ENCODE measurements around the gene BMPR1B. TPM values are rescaled to one million over a fixed set of nuclear protein-coding genes. Genes with fewer than 3 reads are reported as not detected.

The BMPR1B gene
- total and polyA plus RNA-seq, 10 donors = 0.12 to 2.4 (median 1.2) TPM

DNA sequence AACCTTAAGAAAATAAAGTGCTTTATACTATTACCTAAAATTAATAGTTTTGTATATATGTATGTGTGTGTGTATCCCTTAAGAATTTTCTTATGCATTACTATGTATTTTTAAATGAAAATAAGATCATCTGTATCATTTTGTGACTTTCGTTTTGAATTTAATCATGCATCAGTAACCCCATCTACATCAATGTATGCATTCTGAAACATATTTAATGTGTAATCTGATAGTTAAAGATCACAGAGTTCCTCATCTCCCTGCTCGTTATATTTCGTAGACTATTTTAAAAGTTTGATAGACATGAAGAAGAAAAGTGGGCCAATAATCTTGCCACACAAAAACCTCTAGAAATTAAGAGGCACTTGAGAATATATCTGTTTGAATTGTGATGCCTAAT, 7.4 kb downstream of the BMPR1B start:
- no peak overlapping the region for H3K4me3 ChIP-seq
- TF ChIP-seq POLR2A (IDR thresholded peaks at IDR 0.05) = no peak
- TF ChIP-seq, protein P1, sequence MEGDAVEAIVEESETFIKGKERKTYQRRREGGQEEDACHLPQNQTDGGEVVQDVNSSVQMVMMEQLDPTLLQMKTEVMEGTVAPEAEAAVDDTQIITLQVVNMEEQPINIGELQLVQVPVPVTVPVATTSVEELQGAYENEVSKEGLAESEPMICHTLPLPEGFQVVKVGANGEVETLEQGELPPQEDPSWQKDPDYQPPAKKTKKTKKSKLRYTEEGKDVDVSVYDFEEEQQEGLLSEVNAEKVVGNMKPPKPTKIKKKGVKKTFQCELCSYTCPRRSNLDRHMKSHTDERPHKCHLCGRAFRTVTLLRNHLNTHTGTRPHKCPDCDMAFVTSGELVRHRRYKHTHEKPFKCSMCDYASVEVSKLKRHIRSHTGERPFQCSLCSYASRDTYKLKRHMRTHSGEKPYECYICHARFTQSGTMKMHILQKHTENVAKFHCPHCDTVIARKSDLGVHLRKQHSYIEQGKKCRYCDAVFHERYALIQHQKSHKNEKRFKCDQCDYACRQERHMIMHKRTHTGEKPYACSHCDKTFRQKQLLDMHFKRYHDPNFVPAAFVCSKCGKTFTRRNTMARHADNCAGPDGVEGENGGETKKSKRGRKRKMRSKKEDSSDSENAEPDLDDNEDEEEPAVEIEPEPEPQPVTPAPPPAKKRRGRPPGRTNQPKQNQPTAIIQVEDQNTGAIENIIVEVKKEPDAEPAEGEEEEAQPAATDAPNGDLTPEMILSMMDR (IDR thresholded peaks at IDR 0.05 in 8 of 11, conservative IDR thresholded peaks at IDR 0.05 in 3 of 11) = no peak
- no peak for TF ChIP-seq POLR2AphosphoS5 (IDR thresholded peaks at IDR 0.05)
- WGBS, 5 donors = 72 to 87% (median 76%) methylated on average over 3 of the region's 3 CpGs

DNA sequence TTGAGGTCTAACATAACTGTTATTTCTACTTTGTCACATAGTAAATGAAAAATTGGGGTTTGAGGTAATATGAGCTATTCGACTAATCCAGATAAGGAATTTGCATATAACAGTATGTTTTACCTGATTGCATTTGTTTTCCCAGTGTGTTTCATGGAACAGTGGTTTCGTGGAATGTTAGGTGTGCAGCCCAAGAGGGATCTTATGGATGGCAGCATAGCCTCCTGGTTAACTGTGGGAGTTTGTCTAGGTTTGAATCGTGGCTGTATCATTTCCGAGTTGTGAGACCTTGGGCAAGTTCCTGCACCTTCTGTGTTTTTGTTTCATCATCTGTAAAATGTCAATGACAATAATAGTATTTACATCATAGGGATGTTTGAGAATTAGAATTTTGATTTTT, 7.9 kb downstream of the BMPR1B start:
- no peak for TF ChIP-seq POLR2A (IDR thresholded peaks at IDR 0.05)
- TF ChIP-seq POLR2AphosphoS5 (IDR thresholded peaks at IDR 0.05) = no peak
- TF ChIP-seq, protein P1 (IDR thresholded peaks at IDR 0.05 in 8 of 11, conservative IDR thresholded peaks at IDR 0.05 in 3 of 11) = no peak
- Histone ChIP-seq H3K4me1 (no peaks in the 10 kb centered on the region), H3K27ac (no peak overlapping the region), H3K36me3 (no peaks in the 10 kb centered on the region), H3K4me3 (no peak overlapping the region), H3K9me3 (no peaks in the 10 kb centered on the region), H3K27me3 (replicated peaks in 1 of 7) (peaks cover 0 to 18% (median 0%) of the 10 kb centered on the region in 7 donors)
- DNase-seq = no peak
- WGBS, 5 donors = 48 to 78% (median 54%) methylated on average over 4 of the region's 4 CpGs
- intact Hi-C loops (cut with DNase I; ENCODE audit: low total_unique reads) = no loop called here

More for the DNA sequence above, 7.4 kb downstream of the BMPR1B start:
- intact Hi-C loops (cut with DNase I; ENCODE audit: low total_unique reads) = no loop called here
- DNase-seq = no peak
- Histone ChIP-seq H3K36me3 (no peaks in the 10 kb centered on the region), H3K27ac (no peak overlapping the region), H3K4me1 (no peaks in the 10 kb centered on the region), H3K9me3 (no peaks in the 10 kb centered on the region), H3K27me3 (replicated peaks in 1 of 7) (peaks cover 0 to 23% (median 3%) of the 10 kb centered on the region in 7 donors)

DNA sequence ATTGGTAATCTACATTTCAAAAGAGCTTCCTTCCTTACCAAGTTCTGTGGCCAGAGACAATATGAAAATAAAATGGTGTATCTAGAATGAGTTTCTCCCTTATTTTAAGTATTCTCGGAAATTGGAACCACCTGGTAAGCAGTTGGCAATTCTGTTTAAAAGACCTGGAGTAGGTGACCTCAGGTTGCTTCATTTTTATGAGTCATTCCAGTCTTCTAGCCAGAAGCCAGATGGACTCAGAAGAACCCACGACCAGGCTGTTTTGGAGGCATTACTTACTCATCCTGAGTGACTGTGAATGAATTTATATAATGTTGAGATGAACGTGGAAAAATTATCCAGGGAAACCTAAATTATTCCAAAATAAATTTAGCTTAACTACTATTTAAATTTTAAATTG, 9.1 kb downstream of the BMPR1B start:
- intact Hi-C loops (cut with DNase I; ENCODE audit: low total_unique reads) = no loop called here
- no peak for TF ChIP-seq POLR2AphosphoS5 (IDR thresholded peaks at IDR 0.05)
- no peak for TF ChIP-seq POLR2A (IDR thresholded peaks at IDR 0.05)
- 64 to 79% (median 68%) methylated on average over 3 of the region's 3 CpGs for WGBS, 5 donors

DNA sequence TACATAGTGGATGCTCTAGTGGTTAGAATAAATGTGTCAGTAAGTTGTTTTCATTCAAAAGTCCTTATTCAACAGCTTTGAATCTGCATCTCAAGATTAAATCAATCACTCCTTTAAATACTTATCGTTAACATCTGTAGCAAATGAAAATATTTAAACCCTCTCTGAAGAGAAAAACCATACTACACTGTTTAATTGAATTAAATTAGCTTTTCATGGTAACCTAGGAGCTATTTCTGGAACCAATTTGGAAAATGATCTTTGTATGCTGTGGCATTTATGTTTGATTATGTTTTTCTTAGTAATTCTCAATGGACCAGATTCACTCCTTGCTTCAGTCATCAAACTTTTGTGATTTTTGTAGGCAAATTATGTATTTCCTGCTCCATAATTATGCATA, 9.7 kb downstream of the BMPR1B start:
- H3K36me3 ChIP-seq = no peaks in the 10 kb centered on the region
- intact Hi-C loops (cut with DNase I; ENCODE audit: low total_unique reads) = no loop called here
- no peak for TF ChIP-seq POLR2A (IDR thresholded peaks at IDR 0.05)
- no peak for DNase-seq
- WGBS, 5 donors = 78 to 95% (median 88%) methylated on average over 1 of the region's 1 CpG
- no peaks in the 10 kb centered on the region for H3K9me3 ChIP-seq
- no peaks in the 10 kb centered on the region for H3K4me1 ChIP-seq
- H3K4me3 ChIP-seq = no peak overlapping the region
- H3K27me3 ChIP-seq (replicated peaks in 1 of 7) = peaks cover 0 to 6% (median 0%) of the 10 kb centered on the region in 7 donors
- no peak overlapping the region for H3K27ac ChIP-seq

More for the DNA sequence above, 9.1 kb downstream of the BMPR1B start:
- Histone ChIP-seq H3K9me3 (no peaks in the 10 kb centered on the region), H3K36me3 (no peaks in the 10 kb centered on the region), H3K4me1 (no peaks in the 10 kb centered on the region), H3K27ac (no peak overlapping the region), H3K27me3 (replicated peaks in 1 of 7) (peaks cover 0 to 11% (median 0%) of the 10 kb centered on the region in 7 donors), H3K4me3 (no peak overlapping the region)
- no peak for DNase-seq

DNA sequence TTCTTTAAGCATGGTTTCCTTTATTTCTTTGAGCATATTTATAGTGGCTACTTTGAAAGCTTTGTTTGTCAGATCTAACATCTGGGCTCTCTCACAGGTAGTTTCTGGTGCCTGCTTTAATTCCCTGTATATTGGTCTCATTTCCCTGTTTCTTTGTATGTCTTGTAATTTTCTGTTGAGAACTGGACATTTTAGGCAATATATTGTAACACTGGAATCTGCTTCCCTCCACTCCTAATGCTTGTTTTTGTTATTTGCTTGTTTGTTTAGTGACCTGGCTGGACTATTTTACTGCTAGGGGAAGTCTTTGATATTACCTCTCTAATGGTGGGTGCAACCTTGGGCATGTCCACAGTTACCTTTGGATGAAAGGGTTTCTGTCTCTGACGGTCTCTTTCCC, 25.0 kb downstream of the BMPR1B start:
- WGBS, 5 donors = 0 to 55% (median 44%) methylated on average over 1 of the region's 1 CpG
- Histone ChIP-seq H3K4me1 (no peaks in the 10 kb centered on the region), H3K27ac (no peak overlapping the region), H3K36me3 (no peaks in the 10 kb centered on the region), H3K4me3 (no peak overlapping the region), H3K9me3 (peaks cover 0 to 27% (median 14%) of the 10 kb centered on the region in 8 donors), H3K27me3 (replicated peaks in 1 of 7) (no peaks in the 10 kb centered on the region)
- no peak for TF ChIP-seq POLR2AphosphoS5 (IDR thresholded peaks at IDR 0.05)
- DNase-seq = no peak
- intact Hi-C loops (cut with DNase I; ENCODE audit: low total_unique reads) = no loop called here

DNA sequence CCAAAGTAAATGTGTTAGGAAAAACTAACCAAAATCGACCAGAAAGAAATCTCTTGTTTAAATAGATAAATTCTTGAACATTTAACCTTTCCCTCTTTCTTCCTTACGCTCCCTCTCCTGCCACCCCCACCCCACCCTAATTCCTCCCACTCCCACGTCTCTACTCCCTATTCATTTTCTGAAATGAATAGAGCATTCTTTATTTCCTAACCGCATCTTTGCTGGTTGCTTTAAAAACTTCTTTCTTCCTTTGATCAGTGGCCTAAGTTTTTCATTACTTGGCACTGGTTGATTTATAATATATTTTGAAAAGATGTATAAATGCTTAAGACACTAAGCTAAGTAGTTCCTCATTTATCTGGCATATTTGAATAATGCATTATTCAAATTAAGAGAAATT, 33.9 kb downstream of the BMPR1B start:
- WGBS, 5 donors = 63 to 79% (median 71%) methylated on average over 4 of the region's 4 CpGs
- Histone ChIP-seq H3K9me3 (no peaks in the 10 kb centered on the region), H3K4me1 (no peaks in the 10 kb centered on the region), H3K4me3 (no peak overlapping the region), H3K36me3 (no peaks in the 10 kb centered on the region), H3K27ac (no peak overlapping the region), H3K27me3 (replicated peaks in 1 of 7) (no peaks in the 10 kb centered on the region)
- intact Hi-C loops (cut with DNase I; ENCODE audit: low total_unique reads) = no loop called here
- DNase-seq = no peak
- TF ChIP-seq POLR2A (IDR thresholded peaks at IDR 0.05) (no peak), POLR2AphosphoS5 (IDR thresholded peaks at IDR 0.05) (no peak)
- TF ChIP-seq, protein P1 (IDR thresholded peaks at IDR 0.05 in 8 of 11, conservative IDR thresholded peaks at IDR 0.05 in 3 of 11) = no peak
